ENCODE measurements around the gene XXYLT1.
A peak's percentile ranks its signal among the peaks of the same experiment; 100 is the strongest.
"Not testable (repeated sequence)": the region's sequence is repeated elsewhere in the genome, so short reads cannot be mapped to it uniquely, and the experiment has no call there.

XXYLT1 gene

DNA sequence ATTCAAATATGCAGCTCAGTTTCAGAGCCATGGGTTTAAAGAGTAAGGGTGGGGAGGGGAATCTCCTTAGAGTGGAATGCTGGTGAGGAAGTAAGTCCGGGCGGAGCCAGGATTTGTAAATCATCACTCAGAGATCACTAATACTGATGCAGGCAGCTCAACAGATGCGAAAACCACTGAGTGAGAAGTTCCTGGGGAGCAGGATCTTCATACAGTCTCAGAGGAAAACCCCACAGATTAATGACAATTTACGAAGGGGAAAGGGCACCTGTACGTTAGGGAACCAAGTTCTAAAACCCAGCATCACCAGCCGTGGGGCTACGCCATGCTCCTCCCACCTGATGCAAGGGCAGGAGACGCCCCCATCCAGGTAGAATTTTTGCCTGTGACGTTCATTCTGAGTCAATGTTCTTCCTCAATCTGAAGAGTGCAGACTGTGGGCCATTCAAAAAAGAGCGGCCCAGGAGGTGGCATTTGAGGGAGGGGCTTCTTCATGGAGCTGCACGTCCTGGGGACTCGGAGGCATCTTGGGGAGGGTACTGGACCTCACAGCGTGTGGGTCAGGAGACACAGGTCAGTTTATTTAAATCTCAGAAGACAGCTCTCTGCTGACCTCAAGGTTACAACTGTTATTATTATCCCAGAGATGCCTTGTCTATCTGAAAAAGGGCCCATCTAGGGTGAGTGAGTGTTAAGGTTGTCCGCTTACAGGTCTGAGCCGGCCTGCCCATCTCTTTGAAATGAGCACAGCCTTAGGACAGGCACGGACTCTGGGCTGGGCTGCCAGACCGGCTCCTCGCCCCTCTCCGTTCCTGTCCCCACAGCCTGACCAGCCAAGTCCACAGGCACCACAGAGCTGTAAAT, 228.0 kb downstream of the XXYLT1 start:
- no peak for DNase-seq (ENCODE audit: low read depth)

DNA sequence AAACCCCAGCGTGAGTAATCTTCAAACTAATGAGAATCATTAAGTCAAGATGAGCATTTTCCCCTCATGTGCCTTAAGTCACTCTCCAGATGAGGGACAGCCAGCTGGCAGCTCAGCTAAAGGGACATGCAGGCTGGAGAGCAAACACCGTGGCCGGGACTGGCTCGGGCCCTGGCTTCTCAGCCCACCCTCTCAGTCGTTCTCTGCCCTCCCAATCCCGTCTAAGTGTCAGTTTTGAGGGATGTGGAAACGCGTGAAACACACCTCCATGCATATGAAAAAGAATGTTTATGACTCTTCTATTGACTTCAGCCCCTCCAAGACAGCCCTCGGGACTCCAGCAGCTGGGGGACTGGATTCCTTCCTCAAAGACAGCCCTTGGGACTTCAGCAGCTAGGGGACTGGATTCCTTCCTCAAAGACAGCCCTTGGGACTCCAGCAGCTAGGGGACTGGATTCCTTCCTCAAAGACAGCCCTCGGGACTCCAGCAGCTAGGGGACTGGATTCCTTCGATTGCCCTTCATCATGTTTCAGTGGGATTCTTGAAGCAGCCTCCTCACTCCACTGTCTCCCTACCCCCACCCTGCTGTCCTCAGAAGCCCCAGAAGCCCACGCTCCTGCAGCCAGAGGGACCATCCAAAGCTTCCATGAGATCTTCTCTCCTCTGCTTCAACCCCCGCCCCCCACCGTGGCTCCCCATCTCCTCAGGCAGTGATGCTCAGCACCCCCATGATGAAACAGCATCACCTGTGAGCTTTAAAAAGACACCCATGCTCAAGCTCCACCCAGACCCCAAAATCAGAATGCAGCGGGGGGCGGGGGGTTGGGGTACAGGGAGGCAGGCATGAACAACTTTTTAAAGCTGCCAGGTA, 228.9 kb downstream of the XXYLT1 start:
- DNase-seq (ENCODE audit: low read depth), result no peak

DNA sequence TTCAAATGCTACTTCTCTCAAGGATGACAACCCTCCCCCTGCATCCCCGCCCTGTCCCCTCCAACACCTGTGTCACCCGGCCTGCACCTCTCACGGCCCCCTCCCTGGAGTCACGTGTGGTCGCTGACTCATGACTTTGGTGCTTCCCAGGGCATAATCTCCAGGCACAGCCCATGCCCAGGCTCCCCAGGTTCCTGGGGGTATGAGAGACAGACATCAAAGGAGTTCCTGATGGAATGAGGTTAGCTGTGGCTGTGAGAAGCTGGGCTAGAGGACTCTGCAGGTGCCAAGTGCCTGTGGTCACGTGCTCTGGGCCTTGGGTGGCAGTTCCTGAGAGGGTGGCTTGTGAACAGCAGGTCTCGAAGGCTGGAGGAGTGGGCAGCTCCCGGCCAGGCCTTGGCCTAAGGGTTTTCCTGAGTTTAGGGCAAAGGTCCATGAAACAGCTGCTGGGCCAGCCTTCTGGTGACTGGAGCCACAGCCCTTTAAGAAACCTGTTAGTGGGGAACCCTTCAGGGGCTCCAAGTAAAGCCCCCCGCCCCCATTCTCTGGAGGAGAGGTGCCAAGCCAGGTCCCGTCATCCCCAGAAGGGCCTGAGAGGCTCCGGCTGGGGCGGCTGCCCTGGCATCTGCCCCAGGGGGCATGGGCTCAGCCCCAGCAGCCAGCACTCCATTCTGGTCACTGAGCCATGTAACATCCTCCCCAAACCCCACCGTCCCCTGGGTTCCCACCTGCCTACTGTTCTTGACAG, 230.0 kb downstream of the XXYLT1 start:
- no peak for DNase-seq (ENCODE audit: low read depth)

DNA sequence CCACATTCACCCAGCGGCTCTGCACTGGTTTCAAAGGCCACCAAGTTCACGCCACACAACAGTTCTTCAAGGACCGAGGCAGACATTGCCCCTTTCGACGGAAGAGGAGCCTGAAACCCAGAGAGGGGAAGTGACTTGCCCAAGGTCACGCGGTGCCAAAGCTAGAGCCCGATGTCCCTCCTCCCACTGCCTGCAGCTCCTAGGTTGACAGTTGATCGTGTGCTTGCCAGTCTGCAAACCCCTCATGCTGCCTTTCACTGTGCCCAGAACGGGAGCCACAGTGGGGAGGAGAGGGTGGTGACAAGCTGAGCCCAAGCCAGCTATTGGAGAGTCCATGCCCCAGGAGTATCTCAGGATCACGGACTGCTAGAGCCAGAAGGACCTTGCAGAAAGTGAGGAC, 230.9 kb downstream of the XXYLT1 start:
- DNase-seq (ENCODE audit: low read depth), result no peak

DNA sequence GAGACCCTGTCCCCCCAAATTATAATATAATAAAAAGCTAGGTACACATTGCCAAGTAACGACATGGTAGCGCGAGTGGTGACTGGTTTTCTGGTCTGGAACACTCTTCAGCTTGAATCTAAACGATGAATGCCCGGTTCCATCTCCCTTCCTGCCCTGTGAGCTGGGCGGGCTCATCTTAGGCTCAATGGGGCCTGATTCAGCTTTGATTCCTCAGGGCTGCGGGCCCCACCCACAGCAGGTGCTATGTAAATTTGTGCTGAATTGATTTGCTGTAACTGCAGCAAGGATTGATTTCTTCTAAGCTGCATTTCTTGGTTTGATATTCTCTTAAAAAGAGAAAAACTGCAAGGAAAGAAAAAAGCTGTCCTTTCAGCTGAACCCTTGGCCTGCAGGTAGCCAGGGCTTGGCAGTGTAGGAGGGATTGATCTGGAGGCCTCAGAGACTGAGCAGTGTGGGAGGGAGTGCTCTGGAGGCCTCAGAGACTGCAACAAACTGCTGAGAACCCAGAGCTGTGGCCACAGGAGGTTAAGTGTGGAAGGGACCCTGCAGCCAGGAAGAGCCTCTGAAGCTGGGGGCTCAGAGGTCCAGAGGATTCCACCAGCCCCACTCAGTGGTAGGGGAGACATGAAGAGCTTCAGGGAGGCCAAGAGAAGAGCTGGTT, 231.6 kb downstream of the XXYLT1 start:
- DNase-seq (ENCODE audit: low read depth), result no peak

DNA sequence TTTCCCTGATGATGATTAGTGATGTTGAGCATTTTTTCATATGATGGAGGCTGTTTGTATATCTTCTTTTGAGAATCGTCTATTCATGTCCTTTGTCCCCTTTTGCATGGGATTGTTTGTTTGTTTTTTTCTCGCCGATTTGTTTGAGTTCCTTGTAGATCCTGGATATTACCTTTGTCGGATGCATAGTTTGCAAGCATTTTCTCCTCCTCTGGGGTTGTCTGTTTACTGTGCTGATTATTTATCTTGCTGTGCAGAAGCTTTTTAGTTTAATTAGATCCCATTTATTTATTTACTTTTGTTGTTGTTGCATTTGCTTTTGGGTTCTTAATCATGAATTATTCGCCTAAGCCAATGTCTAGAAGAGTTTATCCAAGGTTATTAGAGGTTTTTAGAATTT, 232.8 kb downstream of the XXYLT1 start:
- DNase-seq (ENCODE audit: low read depth), result no peak

DNA sequence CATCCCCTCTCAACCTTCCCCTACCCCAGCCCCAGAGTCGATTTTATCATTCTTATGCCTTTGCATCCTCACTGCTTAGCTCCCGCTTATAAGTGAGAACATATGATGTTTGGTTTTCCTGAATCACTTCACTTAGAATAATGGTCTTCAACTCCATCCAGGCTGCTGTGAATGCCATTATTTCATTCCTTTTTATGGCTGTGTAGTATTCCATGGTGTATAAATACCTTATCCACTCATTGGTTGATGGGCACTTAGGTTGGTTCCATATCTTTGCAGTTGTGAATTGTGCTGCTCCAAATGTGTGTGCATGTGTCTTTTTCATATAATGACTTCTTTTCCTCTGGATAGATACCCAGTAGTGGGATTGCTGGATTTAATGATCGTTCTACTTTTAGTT, 233.4 kb downstream of the XXYLT1 start:
- DNase-seq (ENCODE audit: low read depth), result not testable (repeated sequence)

DNA sequence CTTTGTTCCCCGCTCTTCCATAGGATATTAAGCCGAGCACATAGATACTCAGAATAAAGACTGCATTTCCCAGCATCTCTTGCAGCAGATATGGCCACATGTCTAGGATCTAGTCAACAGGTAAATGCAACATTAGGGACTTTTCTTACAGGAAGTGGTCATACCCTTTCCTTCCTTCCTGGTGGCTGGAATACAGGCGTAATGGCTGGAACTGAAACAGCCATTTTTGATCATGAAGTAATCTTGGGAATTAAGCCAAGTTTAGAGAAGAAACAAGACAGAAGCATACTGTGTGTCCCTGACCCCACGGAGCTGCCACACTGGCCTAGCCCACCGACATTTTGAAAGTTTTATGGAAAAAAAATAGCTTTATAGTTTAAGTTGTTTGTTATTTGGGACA, 234.0 kb downstream of the XXYLT1 start:
- no peak for DNase-seq (ENCODE audit: low read depth)

DNA sequence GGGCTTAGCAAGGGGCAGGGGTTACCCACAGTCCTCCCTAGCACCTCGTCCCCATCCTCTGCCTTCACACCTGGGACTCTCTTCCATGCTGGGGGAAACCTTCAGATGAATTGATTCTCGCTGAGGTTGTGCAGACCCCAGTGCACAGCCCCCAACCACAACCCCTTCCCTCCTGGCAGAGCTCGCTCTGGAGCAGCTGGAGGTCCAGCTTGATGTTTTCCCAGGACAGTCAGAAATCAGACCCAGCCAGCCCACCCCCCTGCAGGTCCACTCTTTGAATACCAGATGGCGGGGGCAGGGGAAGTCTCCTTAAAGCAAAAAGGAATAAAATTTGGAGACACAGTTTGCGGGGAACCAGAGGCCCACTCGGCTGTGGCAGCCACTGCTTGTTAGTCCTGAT, 234.4 kb downstream of the XXYLT1 start:
- DNase-seq (ENCODE audit: low read depth), result no peak

DNA sequence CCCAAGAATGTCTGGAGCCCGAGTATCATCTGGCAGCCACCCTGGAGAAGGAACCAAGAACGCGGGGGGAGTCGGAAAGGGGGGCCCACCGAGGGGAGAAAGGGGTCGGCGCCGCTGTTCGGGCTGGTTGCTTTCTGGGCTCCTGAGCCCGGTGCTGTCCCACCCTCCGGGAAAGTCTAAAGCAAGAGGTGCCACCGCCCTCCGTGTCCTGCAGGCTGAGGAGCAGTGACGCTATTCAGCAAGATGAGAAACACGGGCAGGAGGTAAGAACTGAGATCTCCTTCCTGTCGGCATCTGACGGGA, 234.8 kb downstream of the XXYLT1 start:
- DNase-seq (ENCODE audit: low read depth), result no peak

DNA sequence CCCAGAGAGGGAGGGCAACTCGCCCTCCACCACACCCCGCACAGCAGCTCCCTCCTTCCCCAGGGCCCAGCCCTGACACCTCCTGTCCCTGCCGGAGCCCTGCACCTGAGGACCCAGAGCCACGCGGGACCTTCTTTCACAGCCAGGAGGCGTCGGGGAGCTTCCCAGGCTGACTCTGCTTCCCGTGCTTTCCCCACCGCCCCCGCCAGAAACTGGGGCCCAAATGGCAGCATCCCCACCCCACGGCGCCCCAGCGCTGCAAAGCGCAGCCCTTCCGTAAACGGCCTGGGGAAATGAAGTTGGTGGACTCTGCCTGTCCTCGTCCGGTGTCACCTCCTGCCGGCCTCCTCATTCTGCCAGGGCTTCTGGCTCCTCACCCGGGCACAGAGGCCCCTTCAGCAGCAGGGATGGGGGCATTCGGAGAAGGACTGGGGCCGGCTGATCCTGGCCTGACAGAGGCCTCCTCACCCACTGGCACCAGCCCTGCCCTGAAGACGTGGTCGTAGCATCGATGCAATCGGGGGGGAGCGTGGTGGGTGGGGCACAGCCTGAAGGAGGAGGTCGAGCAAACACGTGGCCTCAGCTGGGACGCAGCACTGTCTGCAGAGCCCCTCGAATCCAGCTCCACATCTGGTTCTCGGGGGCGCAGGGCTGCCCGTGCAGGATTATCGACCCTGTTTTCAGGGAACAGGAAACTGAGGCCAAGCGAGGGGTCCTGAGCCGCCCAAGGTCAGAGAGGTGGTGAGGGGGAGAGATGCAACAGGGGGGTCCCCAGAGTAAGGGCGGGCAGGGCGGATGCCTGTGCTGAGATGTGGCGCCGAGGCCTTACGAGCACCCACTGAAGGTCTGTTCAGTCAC, 235.4 kb downstream of the XXYLT1 start:
- DNase-seq (ENCODE audit: low read depth), result no peak

DNA sequence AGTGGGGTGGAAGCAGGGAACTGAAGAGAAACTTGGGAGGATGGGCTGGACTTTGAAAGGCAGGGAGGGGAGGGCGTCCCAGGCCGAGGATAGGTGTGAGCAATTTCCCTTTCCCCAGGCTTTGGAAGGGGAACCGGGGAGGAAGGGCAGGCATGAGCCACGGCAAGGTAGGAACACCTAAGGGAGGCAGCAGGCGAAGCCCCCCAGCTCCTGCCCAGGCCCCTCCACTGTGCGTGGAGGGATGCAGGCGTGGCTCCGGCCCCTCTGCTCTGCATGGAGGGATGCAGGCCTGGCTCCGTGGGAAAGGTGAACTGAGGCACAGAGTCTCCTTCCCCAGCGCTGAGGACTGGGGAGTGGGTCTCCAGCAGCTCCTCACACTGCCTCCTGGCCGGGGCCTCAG, 236.4 kb downstream of the XXYLT1 start:
- no peak for DNase-seq (ENCODE audit: low read depth)

DNA sequence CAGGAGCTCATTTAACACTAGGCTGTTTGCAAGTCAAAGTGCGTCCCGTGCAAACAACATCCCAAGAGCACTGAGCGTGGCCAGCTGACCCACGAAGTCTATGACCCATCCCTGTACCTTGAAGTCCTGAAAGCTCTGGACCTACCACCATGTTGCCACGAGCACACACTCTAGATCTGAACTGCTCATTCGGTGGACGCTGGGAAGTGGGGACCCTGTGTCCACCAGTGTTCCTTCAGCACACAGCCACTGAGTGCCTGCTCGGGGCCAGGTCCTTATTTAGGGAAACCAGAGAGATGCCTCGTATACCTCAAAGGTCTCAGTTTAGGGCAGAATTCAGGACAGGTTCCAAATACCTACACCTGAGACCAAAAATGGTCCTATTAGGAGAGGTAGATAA, 236.9 kb downstream of the XXYLT1 start:
- no peak for DNase-seq (ENCODE audit: low read depth)

DNA sequence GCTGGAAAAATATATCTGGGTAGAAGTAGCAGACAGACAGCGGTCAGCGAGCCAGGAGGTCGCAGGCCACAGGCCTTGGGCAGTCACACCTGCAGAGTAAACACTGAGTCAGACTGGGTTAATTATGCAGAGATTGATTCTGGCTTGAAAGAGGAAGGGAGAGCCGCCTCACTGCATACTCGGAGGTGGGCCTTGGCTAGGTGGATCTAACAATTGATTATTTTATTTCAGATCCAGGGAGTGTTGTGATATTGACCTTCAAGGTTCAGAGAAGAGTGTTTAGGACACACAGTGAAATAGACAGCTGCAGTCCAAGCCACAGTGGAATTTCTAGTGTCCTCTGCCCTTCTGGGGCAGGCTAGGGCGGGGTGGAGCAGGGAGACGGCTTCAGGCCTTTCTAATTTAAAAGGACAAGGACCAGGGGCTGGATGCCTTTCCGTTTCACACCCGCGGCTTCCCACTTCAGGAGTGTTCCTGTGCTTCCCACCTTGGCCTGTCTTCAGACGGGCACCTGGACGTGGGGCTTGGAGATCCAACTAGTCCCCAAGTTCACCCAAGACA, 237.3 kb downstream of the XXYLT1 start:
- DNase-seq (ENCODE audit: low read depth), result no peak

DNA sequence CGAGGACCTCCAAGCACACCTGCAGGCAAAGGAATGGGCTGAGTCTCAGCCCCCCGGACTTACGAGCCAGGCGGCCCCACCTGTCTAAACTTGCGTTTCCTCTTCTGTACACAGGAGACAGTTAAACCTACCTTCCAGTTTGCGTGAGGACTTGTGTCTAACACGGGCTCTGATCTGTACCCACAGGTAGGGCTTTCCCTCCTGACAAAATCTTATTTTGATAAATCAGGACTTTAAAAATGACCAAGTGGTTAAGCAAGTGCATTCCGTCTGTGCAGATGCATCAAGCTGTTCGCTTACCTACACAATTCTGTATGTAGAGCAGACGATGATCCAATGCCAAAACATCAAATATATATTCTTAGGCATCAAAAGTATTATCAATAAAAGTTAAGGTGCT, 238.0 kb downstream of the XXYLT1 start:
- DNase-seq (ENCODE audit: low read depth), result no peak

DNA sequence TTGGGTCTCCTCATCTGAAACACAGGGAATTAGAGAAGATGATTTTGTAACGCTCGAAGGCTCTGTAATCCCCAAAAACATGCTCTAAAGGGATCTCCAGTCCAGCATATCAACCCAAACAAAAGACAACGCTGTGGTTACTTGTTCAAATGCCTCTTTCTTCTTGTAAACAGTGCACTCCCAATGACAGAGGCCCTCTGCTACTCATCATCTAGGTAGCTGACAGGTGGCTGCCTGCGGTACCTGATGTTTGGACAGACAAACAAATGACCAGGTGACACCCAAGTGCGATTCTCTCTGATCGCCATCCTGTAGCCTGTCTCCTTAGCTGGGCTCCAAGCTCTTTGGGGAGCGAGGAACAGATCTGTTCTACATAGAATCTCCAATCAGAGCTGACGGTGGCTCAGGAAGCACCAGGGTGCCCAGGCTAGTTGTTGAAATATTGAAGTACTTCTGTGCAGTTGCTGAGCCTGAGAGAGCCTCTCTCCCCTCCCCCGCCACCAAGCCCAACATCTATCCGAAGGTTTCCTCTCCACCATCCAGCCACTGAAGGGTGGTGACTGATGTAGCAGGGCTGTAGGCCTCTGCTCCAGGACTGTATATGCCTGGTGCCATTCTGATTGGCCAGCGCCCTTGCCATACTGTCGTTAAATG, 238.7 kb downstream of the XXYLT1 start:
- DNase-seq (ENCODE audit: low read depth), result no peak

DNA sequence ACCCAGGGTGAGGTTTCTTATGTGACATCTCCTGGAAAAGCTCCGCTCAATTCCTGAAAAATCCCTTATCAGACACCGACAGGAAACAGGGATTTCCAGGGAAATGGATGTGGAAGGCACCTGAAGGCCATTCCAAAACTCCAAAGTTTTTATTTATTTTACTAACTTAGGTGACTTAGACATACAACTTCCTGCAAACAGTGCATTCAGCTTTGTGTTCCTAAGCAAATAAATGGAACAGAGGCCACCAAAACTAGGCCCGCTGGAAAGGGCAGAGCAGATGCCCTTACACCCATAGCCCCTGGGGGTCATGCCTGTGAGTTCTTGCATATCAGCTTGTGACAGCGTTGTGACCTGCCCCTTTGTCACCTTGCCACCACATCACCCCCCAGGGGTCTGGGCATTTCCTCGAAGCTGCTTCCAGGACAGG, 239.4 kb downstream of the XXYLT1 start:
- DNase-seq (ENCODE audit: low read depth), result no peak

DNA sequence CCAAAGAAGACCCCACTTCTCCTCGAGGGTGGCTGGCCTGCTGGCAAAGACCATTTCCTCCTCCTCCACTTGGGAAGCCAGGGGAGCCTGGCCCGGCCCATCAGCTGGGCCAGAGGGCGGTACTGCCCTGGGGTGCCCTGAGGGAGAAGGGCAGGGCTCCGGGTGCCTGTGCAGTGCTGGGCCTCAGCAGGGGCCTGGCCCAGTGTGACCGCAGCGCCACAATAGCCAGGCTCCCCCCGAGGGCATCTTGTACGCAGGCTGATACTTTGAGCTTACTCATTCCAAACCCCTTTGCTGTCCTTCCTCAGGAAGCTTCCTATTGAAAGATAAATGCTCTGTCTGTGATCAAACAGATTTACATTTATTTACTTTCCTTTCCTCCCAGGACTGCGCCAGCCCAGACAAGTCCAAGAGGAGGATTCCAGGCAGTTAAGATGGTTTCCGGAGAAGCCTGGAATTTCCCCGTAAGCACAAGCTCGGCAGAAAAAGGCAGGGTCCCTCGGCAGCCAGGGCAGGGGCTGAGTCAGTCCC, 240.1 kb downstream of the XXYLT1 start:
- peak; percentile 21 for DNase-seq (ENCODE audit: low read depth)

DNA sequence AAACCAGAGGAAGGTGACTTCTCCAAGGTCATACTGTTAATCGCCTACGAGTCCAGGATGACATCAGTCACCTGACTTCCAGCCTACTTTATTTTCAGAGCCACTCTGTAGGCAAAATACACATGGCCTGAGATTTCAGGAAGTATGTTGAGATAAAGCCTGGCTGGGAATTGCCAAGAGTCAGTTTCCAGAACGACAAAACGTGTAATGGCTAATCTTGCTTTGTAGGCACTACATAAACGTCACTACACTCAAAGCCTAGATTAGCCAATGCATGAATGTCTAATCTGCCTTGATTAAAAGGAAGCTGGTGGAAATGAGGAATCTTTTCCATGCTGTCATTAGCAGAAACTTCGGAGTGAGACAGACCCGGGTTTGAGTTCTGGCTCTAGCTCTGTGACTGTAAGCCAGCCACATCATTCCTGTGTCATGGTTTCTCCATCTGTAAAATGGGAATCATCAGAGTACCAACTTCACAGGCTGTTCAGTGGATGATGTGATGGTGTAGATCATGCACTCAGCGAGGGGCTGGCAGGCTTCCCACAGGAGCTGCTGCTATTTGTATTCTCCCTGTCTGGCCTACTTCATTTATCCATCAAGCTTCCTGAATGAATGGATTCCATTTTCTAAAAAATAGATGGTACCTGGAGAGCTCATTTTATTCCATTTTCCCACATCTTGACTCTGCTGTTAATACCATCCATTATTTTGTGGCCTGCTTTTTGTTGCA, 241.9 kb downstream of the XXYLT1 start:
- DNase-seq (ENCODE audit: low read depth), result no peak

DNA sequence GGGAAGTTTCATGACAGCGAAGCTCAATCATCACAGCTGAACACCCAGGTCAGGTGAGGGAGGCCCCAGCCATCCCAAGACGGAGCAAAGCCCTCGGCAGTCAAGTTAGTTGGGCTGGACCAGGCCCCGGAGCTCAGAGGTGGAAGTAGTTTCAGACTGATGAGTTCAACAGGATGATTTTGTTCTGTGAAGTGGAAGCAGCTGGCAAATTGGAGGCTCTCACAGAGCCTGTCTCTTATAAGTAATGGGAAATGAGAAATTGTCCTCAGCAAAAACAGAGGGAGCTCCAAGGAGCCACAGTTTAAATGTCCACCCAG, 245.1 kb downstream of the XXYLT1 start:
- no peak for DNase-seq (ENCODE audit: low read depth)
